Measurements from ENCODE around the gene TTC21B.
"Not testable (repeated sequence)": the region's sequence is repeated elsewhere in the genome, so short reads cannot be mapped to it uniquely, and the experiment has no call there.

Gene TTC21B

DNA sequence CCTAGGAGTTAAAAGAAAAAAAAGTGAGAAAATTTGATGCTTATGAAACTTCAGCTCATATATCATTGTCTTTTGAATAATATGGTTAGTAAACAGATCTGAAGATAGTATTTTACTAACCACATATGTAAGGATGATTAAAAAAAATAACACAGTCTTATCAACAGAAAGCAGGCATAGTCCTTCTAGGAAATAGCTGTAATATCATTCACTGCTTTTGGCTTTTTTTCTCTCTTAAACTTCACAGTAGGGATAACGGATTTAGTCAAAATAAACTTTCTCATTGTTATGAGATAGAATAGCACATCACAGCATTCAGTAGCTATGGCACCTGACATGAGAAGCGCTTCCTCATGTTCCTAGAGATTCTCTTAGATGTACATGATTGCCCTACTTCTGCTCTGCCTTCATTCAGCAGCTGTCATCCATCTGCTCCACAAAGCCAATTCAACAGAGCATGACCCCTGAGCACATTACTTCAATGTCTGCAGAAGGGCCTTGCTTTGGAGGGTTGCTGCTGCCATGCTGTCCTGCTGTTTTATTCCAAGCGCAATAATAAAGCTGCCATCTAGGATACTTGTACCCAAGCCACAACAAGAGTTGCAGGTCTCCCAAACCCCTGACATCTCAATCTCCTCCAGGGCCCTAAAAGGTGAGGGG, 67.0 kb downstream of the TTC21B start:
- no peak for DNase-seq (ENCODE audit: low spot score)

DNA sequence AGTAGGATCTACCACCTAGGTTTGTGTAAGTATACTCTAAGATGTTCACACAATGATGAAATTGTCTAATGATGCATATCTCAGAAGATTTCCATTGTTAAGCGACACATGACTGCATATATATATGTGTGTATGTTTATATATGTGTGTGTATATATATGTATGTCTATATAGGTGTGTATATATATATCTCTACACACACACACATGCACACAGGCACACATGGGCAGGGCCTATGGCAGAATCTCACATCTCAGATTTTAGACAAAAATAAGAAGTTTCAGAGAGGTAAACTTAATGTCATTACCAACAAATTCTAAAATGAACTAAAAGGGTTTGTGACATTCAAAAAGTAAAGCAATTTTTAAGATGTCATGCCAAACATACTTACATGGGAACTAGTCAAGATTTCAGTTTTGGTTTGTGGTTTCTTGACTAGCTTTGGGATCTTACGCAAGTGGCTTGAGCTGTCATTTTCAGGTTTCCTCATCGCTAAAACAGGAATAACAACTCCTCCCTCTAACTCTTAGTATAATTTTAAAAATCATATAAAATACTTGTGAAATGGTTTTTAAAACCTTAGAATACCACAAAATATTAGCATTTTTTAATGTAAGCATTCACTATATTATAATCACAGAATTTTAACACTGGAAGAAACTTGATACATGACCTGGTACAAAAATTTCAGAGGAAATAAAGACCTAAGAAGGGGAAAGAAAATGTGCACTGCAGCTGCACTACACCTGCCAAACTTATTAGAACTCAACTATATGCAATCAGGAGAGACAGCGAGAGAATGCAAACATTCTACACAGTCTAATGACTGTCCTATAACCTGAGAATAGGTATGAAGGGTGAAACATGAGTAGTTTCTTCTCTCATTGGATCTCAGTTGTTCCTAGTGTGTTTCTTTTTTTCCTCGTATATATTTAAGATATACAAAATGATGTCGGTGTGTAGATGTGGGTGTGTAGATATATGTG, 75.7 kb downstream of the TTC21B start:
- peak; percentile 51 for DNase-seq (ENCODE audit: low spot score)

DNA sequence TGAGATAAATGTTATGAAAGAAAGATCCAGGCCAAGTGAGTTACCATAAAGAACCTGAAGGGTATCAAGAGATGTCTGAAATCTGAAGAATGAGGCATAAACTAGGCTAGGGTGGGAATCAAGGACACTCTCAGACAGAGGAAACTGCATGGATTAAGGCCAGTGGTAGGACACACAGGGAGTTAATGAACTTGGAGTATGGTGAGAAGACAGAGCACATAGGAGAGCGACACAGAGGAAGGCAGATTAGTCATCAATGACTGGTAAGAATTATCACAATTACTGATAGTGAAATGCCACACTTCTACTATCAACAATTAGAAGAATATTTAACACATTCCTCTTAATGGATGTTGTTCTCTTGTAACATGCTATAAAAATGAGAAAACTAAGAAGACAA, 76.9 kb downstream of the TTC21B start:
- DNase-seq (ENCODE audit: low spot score) = peak; percentile 10

DNA sequence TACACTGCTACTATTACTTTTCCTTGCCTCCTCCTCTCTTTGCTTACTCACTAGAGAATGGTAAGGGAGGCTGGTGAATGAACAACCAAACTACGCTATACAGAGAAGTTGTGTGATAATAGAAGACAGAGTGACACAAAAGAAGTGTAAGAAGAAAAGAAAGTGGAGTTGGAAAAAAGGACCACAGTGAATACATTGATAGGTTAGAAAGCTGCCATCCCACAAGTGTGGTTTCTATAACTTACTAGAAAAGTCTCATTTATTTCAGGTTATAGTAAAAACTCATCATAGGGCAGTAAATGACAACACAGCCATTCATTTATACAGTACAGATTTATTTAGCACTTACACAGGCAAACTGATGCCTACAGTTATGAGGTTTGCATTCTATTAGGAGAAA, 77.3 kb downstream of the TTC21B start:
- no peak for DNase-seq (ENCODE audit: low spot score)

DNA sequence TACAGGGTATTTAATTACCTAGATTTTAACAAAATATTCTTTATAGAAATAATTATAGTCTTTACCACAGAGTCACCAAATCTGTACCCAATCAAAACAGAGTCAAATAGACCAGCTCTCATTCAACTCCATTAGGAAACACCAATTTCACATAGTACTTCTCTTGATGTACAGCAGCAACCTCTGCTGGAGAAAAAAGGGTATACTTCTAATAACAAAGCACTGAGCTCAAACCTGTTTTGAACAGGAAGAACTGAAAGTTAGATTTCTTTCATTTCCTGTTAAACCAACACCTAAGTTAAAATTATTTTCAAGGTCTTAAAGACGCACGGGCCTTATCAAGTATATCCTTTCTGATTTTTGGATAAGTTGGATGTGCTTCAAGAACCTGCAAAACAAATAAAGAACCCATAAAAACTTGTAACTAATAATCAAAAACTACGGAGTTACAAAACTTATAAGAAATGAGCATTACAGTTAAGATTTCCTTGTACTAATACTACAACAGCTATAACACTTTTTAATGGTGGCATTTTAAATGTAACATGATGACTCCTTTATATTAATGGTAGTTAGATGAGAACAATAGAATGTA, 79.0 kb downstream of the TTC21B start:
- peak; percentile 66 for DNase-seq (ENCODE audit: low spot score)

DNA sequence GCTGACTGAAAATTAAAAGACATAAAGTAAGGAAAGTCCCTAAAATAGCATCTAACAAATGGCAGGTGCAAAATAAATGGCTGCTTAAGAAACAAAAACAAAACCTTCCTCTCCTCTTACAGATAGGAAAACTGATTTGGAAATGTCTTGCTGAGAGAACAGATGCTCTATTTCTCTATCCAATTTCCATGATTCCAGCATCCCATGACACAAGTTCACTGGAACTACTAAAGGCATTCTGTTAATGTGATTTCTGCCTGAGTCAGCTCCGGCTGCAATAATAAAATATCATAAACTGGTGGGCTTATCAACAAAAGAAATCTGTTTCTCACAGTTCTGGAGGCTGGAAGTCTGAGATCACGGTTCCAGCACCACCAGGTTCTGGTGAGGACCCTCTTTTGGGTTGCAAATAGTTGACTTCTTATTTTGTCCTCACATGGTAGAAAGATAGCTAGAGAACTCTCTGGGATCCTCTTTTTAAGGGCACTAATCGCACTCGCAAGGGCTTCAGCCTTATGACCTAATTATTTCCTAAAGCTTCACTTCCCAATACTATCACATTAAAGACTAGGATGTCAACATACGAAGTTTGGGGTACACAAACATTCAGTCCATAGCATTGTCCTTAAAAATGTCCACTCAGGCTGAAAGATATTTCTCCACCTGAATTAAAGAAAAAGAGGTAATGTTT, 81.3 kb downstream of the TTC21B start:
- peak; percentile 18 for DNase-seq (ENCODE audit: low spot score)

DNA sequence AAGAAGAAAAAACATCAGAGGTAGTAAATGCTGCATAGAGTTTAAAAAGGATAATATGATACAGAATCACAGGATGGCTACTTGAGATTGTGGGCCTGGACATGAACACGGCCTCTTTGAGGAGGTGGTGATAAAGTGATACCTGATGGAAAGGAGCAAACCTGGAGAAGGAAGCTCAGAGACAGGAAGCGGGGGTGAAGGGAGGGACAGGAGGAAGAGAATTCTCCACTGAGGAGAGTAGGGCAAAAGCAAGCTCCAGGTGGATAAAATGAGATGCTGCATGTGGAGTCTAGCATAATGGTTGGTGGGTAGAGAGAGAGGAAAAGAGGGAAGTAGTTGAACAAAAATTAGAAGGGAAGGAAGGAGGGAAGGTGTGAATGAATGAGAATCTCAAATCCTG, 82.6 kb downstream of the TTC21B start:
- DNase-seq (ENCODE audit: low spot score) = no peak

DNA sequence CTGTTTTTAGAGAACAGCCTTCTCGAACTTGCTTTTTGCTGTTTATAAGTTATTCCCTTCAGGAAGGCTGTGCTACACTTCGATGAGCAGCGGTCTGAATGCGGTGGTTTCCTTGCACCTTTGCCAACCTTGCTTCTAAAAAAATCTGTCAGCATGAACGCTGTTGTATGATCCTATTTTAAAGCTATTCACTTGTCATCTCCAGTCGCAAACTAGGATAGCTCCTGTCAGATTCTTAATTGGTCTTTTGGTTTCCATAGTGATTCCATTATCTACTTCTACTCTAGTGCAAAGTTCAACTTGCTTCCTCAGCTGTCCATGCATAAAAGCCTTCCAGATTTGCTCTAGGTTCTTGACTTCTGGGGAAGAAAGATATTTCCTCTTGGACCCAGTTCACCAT, 83.2 kb downstream of the TTC21B start:
- DNase-seq (ENCODE audit: low spot score) = no peak

DNA sequence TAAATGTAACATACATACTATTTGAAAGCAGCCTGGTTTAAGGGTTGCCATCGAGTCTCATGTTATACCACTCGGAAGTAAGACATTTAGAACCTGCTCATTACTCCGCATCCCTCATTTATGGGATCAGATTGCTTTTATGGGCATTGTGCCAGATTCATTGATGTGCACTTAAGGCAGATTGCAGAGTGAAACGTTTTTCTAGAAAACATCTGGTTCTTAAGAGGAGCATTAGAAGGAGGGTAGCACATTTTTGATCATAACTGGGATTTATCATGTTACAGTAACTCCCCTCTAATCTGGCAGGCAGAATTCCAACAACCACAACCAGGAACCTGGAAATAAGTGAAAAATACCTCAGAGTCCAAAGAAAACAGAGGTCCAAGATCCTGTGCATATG, 85.4 kb downstream of the TTC21B start:
- DNase-seq (ENCODE audit: low spot score) = no peak

DNA sequence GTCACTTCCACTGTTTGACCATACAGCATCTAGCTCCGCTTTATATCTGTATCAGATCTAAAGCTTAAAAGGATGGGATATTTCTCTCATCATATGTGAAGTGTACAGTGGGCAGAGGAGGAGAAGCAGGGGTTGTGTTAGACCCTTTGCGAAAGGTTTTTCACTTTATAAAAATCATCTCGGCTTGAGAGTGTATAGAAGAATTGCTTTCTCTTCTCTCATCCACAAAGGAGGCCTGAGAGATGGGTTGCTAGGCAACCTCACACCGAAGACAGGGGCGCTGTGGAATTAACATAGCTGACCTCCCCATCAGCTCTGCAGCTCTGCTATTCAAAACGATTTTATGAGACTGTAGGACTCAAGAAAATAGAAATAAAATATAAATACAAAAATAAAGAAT, 89.3 kb downstream of the TTC21B start:
- no peak for DNase-seq (ENCODE audit: low spot score)

DNA sequence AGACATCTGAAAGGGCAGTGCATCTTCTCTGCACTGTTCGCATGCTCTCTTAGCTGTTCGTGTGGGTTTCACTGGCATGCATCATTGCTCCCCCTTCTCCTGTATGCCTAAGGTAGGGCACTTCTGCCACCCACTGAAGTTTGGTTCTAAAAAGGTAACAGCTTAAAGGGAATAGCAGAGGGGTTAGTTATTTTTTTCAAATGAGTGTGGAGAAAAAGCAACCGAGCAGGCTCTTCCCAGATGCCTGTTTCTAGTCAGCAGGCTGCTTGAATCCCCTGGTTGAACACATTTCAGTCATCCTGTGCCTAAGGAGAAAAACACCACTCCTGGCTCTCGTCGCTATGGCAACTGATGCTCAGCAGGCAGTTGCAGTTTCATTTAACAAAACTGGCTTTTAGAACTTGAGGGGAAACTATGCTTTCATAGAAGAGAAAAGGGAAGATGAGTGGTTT, 89.7 kb downstream of the TTC21B start:
- no peak for DNase-seq (ENCODE audit: low spot score)

DNA sequence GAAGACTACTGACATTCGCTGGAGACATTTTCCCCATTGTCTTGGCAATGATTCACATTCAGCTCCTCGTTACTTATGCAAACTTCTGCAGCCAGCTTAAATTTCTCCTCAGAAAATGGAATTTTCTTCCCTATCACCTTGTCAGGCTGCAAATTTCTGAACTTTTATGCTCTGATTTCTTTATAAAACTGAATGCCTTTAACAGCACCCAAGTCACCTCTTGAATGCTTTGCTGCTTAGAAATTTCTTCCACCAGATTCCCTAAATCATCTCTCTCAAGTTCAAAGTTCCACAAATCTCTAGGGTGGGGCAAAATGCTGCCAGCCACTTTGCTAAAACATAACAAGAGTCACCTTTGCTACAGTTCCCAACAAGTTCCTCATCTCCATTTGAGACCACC, 92.5 kb downstream of the TTC21B start:
- not testable (repeated sequence) for DNase-seq (ENCODE audit: low spot score)

DNA sequence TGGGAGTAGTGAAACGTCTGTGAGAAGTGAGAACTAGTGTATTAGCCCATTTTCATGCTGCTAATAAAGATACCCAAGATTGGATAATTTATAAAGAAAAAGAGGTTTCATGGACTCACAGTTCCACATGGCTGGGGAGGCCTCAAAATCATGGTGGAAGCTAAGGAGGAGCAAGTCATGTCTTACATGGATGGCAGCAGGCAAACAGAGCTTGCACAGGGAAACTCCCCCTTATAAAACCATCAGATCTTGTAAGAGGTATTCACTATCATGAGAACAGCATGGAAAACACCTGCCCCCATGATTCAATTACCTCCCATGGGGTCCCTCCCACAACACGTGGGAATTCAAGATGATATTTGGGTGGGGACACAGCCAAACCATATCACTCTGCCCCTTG, 93.9 kb downstream of the TTC21B start:
- DNase-seq (ENCODE audit: low spot score) = not testable (repeated sequence)

DNA sequence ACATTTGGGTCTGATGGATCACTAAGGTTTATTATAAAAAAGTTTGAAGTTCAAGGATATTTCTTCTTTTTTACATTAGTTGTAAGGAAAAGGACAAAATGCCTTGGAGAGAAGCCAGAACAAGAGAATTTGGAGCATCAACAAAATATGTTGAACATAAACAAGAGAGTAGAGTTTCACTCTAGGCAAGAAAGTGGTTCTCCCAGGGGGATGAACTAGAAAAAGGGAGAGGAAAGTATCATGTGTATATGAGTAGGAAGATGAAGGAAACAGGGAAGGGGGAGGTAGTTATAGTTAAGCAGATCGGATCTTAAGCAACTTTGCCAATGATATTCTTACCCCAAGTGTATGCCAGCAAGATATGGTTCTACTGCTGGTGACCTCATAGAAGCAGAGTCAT, 95.7 kb downstream of the TTC21B start:
- DNase-seq (ENCODE audit: low spot score) = no peak

DNA sequence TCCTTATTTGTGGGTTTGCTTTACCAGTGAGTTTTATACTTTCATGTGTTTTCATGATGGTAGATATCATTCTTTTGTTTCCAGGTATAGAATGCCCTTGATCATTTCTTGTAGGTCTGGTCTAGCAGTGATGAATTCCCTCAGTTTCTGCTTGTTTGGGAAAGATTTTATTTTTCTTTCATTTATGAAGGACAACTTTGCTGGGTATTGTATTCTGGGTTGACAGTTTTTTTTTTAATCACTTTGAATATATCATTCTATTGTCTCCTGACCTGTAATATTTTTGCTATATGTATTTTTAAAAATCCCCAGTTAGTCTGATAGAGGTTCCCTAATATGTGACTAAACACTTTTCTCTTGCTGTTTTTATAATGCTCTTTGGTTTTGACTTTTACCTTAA, 101.2 kb downstream of the TTC21B start:
- no peak for DNase-seq (ENCODE audit: low spot score)

DNA sequence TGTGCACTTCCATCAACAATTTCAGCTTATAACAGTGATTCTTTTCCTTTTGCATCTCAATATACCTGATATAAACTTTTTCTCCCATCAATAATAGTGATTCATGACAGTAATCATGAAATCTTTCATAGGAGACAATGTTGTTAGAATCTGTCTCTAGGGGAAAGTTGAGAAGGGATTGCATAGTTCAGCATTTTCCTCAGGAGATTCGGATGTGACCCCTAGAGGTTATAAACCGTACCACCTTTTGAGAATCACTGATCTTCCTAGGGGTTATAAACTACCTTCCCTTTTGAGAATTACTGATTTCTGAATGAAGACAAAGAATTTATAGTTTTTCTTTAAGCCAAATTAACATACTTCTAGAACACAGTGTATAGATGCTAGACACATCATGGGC, 106.6 kb downstream of the TTC21B start:
- no peak for DNase-seq (ENCODE audit: low spot score)

DNA sequence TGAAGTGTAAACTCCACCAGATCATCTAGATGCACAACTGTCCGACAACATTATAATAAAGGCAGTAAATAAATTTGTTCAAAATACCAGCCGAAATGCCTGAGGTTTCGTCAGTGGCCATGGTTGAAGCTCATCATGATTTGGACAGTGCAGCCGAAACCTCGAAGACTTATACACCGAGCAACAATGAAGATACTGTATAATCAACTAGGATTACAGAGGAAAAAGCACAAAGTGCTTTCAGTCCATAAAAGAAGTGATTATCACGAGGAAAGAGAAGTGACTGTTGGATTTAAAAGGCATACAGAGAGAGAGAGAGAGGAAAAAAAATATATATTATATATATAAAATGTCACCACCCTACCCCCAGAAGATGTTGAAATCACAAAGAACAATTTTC, 107.5 kb downstream of the TTC21B start:
- no peak for DNase-seq (ENCODE audit: low spot score)

DNA sequence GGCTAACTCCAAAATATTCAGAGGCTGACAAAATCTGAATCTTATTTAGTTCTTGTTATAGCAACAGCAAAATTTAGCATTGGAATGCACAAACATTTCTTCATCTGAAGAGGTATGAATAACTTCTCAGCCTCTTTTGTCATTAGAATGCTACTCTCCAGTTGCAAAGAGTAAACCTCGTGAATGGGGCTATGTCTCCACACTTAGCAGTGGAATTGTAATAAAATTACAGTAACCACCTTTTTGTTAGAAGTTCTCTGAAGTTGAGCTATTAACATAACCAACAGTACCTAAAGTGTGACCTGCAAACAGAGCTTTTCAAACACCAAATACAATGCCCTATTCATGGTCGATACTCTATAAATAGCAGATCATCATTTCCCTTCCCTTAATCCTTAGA, 109.4 kb downstream of the TTC21B start:
- no peak for DNase-seq (ENCODE audit: low spot score)

DNA sequence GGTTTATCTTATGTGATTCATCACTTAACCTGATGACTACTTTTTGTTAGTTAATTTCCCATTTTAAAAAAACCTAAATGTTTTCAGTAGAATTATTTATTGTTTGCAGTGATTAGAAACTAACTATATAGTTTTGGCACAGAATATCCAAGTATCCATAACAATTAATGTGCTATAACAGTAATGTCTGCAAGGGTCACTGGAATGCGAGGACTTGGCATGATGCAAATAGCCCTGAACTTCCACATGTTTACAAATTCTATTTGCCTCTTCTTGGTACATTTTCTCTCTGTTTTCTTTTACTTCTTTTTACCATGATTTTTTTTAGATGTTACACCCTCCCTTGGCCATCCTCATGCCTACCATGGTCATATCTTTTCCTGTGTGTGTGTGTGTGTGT, 110.2 kb downstream of the TTC21B start:
- DNase-seq (ENCODE audit: low spot score) = no peak

DNA sequence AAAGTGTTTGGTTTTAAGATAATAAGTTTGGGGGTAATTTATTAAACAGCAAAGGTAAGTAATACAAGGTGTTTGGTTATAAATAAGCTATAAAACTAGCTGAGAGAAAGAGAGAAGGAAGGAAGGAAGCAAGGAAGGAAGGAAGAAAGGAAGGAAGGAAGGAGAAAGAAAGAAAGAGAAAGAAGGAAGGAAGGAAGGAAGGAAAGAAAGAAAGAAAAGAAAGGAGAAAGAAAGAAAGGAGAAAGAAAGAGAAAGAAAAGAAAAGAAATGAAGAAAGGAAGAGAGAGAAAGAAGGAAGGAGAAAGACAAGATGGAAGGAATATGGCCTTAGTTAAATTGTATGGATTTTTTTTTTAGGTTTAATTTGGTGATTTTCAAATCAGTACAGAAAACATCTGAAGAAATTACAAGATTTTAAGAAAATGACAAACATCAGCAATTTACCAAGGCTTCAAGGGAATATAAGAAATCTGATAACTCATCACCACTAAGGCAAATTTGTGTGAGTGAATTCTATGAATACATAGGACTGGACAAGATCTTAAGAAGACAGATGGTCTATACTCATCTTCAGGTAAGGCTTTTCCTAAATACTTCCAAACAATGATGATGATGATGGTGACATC, 113.1 kb downstream of the TTC21B start:
- no peak for DNase-seq (ENCODE audit: low spot score)

DNA sequence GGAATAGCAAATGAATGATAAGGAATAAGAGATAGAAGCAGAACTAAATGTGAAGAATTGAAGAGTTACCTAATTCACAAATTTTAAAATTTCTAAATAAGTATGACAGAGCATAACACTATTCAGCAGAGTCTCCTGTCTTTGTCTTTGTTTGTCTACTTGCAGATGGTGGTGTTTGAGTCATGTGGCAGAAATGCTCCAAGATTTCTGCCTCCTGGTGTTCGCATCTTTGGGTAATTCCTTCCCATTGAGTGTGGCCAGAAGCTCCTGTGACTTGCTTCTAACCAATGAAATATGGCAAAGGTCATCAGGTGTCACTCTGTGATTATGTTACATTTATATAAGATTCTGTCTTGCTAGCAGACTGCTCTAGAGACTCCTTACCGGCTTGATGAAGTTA, 114.0 kb downstream of the TTC21B start:
- DNase-seq (ENCODE audit: low spot score) = no peak

DNA sequence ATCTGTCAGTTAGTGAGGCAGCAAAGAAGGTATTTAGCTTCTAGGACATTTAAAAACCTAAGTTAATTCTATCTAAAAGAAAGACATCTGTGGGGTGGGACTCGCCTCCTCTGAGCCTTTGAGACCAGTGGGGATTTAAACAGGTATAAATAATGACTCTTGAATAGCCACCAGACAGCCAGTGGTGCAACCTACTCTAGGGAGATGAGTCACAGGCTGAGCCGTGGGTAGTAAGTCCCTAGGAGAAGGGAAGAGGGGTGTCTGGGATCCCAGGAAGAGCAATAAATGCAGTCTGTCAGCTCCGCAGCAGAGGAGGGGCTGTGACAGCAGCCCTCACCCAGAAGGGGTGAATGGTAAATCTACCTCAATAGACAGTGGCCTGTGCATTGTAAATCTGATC, 116.5 kb downstream of the TTC21B start:
- DNase-seq (ENCODE audit: low spot score) = peak; percentile 52
